CD4-positive, CD25-positive, alpha-beta regulatory T cell (primary cell): ENCODE results near the gene MAGI1. TPM values are rescaled to one million over a fixed set of nuclear protein-coding genes. Genes with fewer than 3 reads are reported as not detected.

Experiments
- ATAC-seq, 2 donors: fragments of 150-1000 bp; cut with Tn5 transposase; one replicate each; pipeline ENCODE4 v1.10.0; 2021; ENCODE audit warnings: low read depth in 2 of 2, moderate number of reproducible peaks in 2 of 2, moderate library complexity in 1 of 2
- DNase-seq, 3 donors: peaks; one replicate each; pipeline versions ENCODE4 v3.0.0 to v3.0.0-alpha.2; 2012 to 2022; ENCODE audit warnings: mixed read lengths in 1 of 3
- H3K27ac ChIP-seq: one replicate; pipeline ENCODE4 v1.7.0; 2013; ENCODE audit warnings: mild to moderate bottlenecking, low read length; ENCODE audit not compliant: insufficient read depth, poor library complexity, severe bottlenecking
- H3K27me3 ChIP-seq: one replicate; pipeline ENCODE4 v1.7.0; 2013; ENCODE audit warnings: low read length; ENCODE audit not compliant: control insufficient read depth, insufficient read depth
- H3K36me3 ChIP-seq: one replicate; pipeline ENCODE4 v1.7.0; 2013; ENCODE audit warnings: mild to moderate bottlenecking, low read length, moderate library complexity; ENCODE audit not compliant: control insufficient read depth, insufficient read depth
- H3K4me1 ChIP-seq: 2 replicates; pipeline ENCODE4 v1.7.0; 2013; ENCODE audit warnings: mild to moderate bottlenecking, low read length; ENCODE audit not compliant: insufficient read depth, control insufficient read depth, poor library complexity, severe bottlenecking
- H3K4me3 ChIP-seq: one replicate; pipeline ENCODE4 v1.7.0; 2013; ENCODE audit warnings: low read depth, mild to moderate bottlenecking, low read length, moderate library complexity
- H3K9me3 ChIP-seq, 2 experiments: 1 replicate in 1 of 2; 2 replicates in 1 of 2; pipeline ENCODE4 v1.7.0; 2013; ENCODE audit warnings: low read length in 2 of 2, mild to moderate bottlenecking in 1 of 2, moderate library complexity in 1 of 2; ENCODE audit not compliant: control insufficient read depth in 2 of 2
- H3K27ac Mint-ChIP-seq, 3 donors: one replicate each; pipeline ENCODE4 v1.8.0; 2020 to 2022; ENCODE audit warnings: mild to moderate bottlenecking in 3 of 3, mixed read lengths in 3 of 3, moderate library complexity in 2 of 3
- H3K27me3 Mint-ChIP-seq: one replicate; pipeline ENCODE4 v1.8.0; 2022; ENCODE audit warnings: mild to moderate bottlenecking, mixed read lengths
- H3K36me3 Mint-ChIP-seq: one replicate; pipeline ENCODE4 v1.8.0; 2020; ENCODE audit warnings: mixed read lengths
- H3K4me1 Mint-ChIP-seq, 4 donors: one replicate each; pipeline ENCODE4 v1.8.0; 2020 to 2022; ENCODE audit warnings: mixed read lengths in 4 of 4, mild to moderate bottlenecking in 1 of 4
- H3K4me3 Mint-ChIP-seq, 4 donors: one replicate each; pipeline ENCODE4 v1.8.0; 2020 to 2022; ENCODE audit warnings: mild to moderate bottlenecking in 4 of 4, mixed read lengths in 4 of 4, moderate library complexity in 3 of 4
- H3K9me3 Mint-ChIP-seq, 7 donors: one replicate each; pipeline ENCODE4 v1.8.0; 2020 to 2022; ENCODE audit warnings: mixed read lengths in 7 of 7, mild to moderate bottlenecking in 3 of 7, moderate library complexity in 2 of 7
- polyA plus RNA-seq, 4 donors: library from polyadenylated mRNA; unstranded; fragments of 300-500 nt; fragmentation: Illumina TruSeq; gene quantifications; one replicate each; pipeline ENCODE4 v1.2.3, GENCODE V29; 2021
- total RNA-seq: library from RNA; stranded (reverse); gene quantifications from one replicate; pipeline ENCODE4 v1.2.3, GENCODE V29; 2022

Gene MAGI1
- total and polyA plus RNA-seq, 5 donors from 2014 or later, result 0.10 to 0.44 (median 0.19) TPM; not detected in 1

DNA sequence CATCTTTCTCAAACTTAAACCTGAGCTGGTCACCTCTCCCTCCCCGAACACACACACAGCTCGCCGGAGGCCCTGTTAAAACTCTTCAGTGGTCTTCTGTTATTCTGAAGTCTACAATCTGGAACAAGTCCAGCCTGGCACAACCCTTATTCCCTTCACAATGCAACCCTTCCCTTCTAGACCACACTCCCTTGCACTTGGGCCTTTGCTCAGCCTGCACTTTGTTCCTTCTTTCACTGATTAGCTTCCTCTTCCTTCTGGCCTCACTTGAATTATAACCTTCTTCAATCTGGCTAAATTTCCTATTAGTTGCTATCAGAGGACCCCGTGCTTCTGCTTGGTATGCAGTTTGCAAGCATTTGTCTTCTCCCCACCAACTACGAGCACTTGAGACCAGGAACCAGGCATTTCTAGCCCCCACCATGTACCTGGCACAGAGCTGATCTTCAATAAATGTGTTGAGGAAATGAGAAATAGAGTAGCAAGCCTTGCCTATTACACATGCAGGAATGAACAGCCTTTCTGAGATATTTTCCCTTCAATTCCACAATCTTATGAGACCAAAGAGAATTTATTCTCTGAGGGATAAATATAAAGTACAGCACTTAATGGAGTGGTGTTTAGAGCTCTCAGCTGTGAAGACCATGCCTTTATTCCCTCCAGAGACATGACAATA, 687.8 kb downstream of the MAGI1 start:
- H3K27me3 ChIP-seq, result no peaks in the 10 kb centered on the region
- H3K4me1 Mint-ChIP-seq, result no peaks in the 10 kb centered on the region
- H3K9me3 Mint-ChIP-seq, result peaks cover 0 to 5% (median 0%) of the 10 kb centered on the region in 7 donors
- no peaks in the 10 kb centered on the region for H3K36me3 Mint-ChIP-seq
- no peak for ATAC-seq
- no peaks in the 10 kb centered on the region for H3K4me1 ChIP-seq
- peak overlapping the region in 1 of 3 donors; percentile 40 for H3K27ac Mint-ChIP-seq
- H3K9me3 ChIP-seq, result no peaks in the 10 kb centered on the region
- no peaks in the 10 kb centered on the region for H3K36me3 ChIP-seq
- no peak overlapping the region for H3K4me3 Mint-ChIP-seq
- no peaks in the 10 kb centered on the region for H3K27me3 Mint-ChIP-seq
- no peak overlapping the region for H3K27ac ChIP-seq
- no peak for DNase-seq
- H3K4me3 ChIP-seq, result no peak overlapping the region

DNA sequence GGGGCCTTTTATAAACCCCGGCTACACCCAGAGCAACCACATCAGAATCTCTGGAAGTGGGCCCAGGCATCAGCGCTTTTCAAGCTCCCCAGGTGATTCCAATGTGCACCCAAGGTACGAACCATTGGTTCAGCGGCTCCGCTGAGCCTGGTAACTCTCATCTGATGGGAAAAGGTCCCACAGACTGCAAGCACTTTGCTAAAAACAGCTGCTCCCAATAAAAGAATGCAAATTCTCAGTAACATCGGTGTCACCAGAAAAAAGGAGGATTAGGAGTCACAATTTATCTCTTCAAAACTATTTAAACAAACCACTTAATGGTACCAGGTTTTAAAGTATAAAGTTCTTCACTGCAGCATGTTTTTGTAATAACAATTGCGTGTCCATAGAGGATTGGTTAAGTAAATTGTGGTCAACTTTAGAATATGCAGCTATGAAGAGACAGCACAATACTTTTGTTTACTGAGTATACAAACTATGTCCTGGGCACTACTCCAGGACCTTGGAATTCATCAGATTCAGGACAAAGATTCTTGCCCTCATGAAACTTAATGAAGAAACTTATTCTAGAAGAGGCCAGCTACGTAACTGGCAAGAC, 690.2 kb downstream of the MAGI1 start:
- no peaks in the 10 kb centered on the region for H3K27me3 ChIP-seq
- no peak overlapping the region for H3K4me3 Mint-ChIP-seq
- no peaks in the 10 kb centered on the region for H3K9me3 ChIP-seq
- H3K4me3 ChIP-seq, result no peak overlapping the region
- H3K36me3 Mint-ChIP-seq, result no peaks in the 10 kb centered on the region
- peaks cover 0 to 2% (median 1%) of the 10 kb centered on the region in 7 donors for H3K9me3 Mint-ChIP-seq
- H3K4me1 ChIP-seq, result no peaks in the 10 kb centered on the region
- no peak overlapping the region for H3K27ac Mint-ChIP-seq
- no peaks in the 10 kb centered on the region for H3K4me1 Mint-ChIP-seq
- H3K27ac ChIP-seq, result no peak overlapping the region
- DNase-seq (no peak), ATAC-seq (no peak)
- H3K27me3 Mint-ChIP-seq, result no peaks in the 10 kb centered on the region
- H3K36me3 ChIP-seq, result no peaks in the 10 kb centered on the region

DNA sequence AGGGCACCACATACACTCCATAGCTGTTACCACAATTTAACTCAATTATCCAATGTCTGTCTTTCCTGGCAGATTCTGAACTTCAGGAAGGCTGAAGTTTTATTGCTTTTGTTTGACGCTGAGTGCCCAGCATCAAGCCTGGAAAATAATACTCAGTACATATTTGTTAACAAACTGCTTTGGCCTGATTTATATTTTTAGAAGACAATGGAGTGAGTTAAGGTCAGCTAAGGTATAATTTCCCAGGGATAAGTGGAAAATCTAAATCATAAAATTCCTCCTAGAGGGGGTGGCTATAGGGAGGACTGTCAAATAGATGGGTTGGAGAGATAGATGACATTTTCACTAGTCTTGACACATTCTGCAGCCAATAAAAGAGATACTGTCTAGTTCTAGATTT, 691.6 kb downstream of the MAGI1 start:
- no peaks in the 10 kb centered on the region for H3K27me3 ChIP-seq
- H3K4me1 Mint-ChIP-seq, result no peaks in the 10 kb centered on the region
- no peaks in the 10 kb centered on the region for H3K9me3 ChIP-seq
- H3K9me3 Mint-ChIP-seq, result peaks cover 0 to 3% (median 1%) of the 10 kb centered on the region in 7 donors
- H3K36me3 ChIP-seq, result no peaks in the 10 kb centered on the region
- no peak overlapping the region for H3K27ac ChIP-seq
- H3K27me3 Mint-ChIP-seq, result no peaks in the 10 kb centered on the region
- DNase-seq (no peak), ATAC-seq (no peak)
- H3K4me3 Mint-ChIP-seq, result no peak overlapping the region
- H3K27ac Mint-ChIP-seq, result no peak overlapping the region
- H3K4me3 ChIP-seq, result no peak overlapping the region
- no peaks in the 10 kb centered on the region for H3K36me3 Mint-ChIP-seq
- H3K4me1 ChIP-seq, result no peaks in the 10 kb centered on the region

DNA sequence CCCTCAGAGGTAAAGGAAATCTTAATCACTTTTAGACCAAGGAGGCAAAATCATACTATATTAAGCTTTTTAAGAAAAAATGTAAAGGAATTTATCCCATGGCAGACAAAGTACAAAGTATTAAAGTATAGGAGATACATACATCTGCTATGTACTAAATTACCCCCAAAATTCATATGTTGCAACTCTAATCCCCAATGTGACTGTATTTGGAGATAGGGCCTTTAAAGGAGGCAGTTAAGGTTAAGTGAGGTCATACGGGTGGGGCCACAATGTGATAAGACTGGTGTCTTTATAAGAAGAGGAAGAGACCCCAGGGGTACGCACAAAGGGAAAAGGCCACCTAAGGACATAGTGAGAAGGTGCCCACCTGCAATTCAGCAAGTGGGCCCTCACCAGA, 693.9 kb downstream of the MAGI1 start:
- H3K27ac Mint-ChIP-seq, result no peak overlapping the region
- H3K36me3 Mint-ChIP-seq, result no peaks in the 10 kb centered on the region
- H3K4me3 Mint-ChIP-seq, result no peak overlapping the region

DNA sequence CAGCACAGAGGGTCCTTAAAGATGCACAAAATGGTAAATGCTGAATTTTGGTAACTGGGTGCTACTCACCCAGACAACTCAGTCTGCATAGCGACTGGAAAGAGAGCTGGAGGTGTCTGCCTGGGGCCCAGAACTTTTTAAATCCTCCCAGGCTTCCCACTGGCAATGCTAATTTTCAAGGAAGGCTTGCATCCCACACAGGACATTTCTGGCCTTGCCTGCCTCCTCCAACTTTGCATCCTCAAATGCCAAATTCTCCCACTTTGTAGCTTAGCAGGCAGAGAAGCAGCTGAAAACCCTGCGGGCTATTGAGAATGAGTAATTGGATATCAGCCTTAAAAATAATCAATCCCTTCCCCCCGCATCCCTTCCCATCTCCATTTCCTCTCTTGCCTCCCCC, 694.3 kb downstream of the MAGI1 start:
- no peaks in the 10 kb centered on the region for H3K36me3 Mint-ChIP-seq

More for the DNA sequence above, 693.9 kb downstream of the MAGI1 start:
- no peak for ATAC-seq
- Mint-ChIP-seq H3K27me3 (no peaks in the 10 kb centered on the region), H3K9me3 (peaks cover 0 to 9% (median 4%) of the 10 kb centered on the region in 7 donors), H3K4me1 (no peaks in the 10 kb centered on the region)
- H3K36me3 ChIP-seq, result no peaks in the 10 kb centered on the region
- no peaks in the 10 kb centered on the region for H3K27me3 ChIP-seq
- no peaks in the 10 kb centered on the region for H3K9me3 ChIP-seq
- no peak overlapping the region for H3K27ac ChIP-seq
- H3K4me1 ChIP-seq, result no peaks in the 10 kb centered on the region
- no peak overlapping the region for H3K4me3 ChIP-seq
- no peak for DNase-seq

DNA sequence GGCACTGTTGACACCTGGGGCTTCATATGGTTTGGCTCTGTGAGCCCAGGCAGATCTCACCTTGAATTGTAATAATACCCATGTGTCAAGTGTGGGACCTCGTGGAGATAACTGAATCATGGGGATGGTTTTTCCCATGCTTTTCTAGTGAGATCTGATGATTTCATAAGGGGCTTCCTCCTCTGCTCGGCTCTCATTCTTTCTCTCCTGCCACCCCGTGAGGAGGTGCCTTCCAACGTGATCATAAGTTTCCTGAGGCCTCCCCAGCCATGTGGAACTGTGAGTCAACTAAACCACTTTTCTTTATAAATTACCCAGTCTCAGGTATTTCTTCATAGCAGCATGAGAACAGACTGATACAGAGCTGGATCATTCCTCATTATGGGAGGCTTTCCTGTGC, 695.0 kb downstream of the MAGI1 start:
- Histone ChIP-seq H3K4me3 (no peak overlapping the region), H3K4me1 (no peaks in the 10 kb centered on the region), H3K36me3 (no peaks in the 10 kb centered on the region), H3K27ac (no peak overlapping the region), H3K27me3 (no peaks in the 10 kb centered on the region), H3K9me3 (no peaks in the 10 kb centered on the region)
- no peak for ATAC-seq
- no peak for DNase-seq
- H3K9me3 Mint-ChIP-seq, result peaks cover 0 to 9% (median 4%) of the 10 kb centered on the region in 7 donors
- H3K4me3 Mint-ChIP-seq, result no peak overlapping the region
- H3K36me3 Mint-ChIP-seq, result no peaks in the 10 kb centered on the region
- H3K27ac Mint-ChIP-seq, result no peak overlapping the region
- no peaks in the 10 kb centered on the region for H3K27me3 Mint-ChIP-seq
- H3K4me1 Mint-ChIP-seq, result no peaks in the 10 kb centered on the region

More for the DNA sequence above, 694.3 kb downstream of the MAGI1 start:
- Histone ChIP-seq H3K27me3 (no peaks in the 10 kb centered on the region), H3K4me3 (no peak overlapping the region), H3K4me1 (no peaks in the 10 kb centered on the region), H3K9me3 (no peaks in the 10 kb centered on the region), H3K27ac (no peak overlapping the region), H3K36me3 (no peaks in the 10 kb centered on the region)
- no peak for ATAC-seq
- peaks cover 0 to 9% (median 4%) of the 10 kb centered on the region in 7 donors for H3K9me3 Mint-ChIP-seq
- H3K27ac Mint-ChIP-seq, result no peak overlapping the region
- no peaks in the 10 kb centered on the region for H3K27me3 Mint-ChIP-seq
- no peak for DNase-seq
- H3K4me3 Mint-ChIP-seq, result no peak overlapping the region
- no peaks in the 10 kb centered on the region for H3K4me1 Mint-ChIP-seq

DNA sequence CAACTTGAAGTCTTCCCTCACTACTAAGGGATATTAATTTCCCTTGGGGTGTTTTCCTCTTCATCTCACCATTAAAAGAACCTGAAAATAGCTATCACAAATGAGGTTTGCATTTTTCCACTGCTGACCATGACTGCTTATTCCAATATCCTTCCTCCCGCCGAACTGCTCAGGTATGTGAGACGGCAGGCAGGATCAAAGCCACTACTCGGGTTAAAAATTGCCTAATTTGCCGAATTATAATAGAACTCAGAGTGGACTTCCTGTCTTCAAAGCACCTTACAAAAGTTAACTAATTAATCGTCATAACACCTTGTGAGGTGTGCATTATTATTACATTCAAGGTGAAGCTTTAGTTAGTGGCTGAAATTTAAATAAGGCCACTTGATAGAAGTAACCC, 695.7 kb downstream of the MAGI1 start:
- Histone ChIP-seq H3K4me1 (no peaks in the 10 kb centered on the region), H3K36me3 (no peaks in the 10 kb centered on the region), H3K9me3 (no peaks in the 10 kb centered on the region), H3K27ac (no peak overlapping the region), H3K4me3 (no peak overlapping the region), H3K27me3 (no peaks in the 10 kb centered on the region)
- Mint-ChIP-seq H3K36me3 (no peaks in the 10 kb centered on the region), H3K9me3 (peaks cover 0 to 10% (median 4%) of the 10 kb centered on the region in 7 donors), H3K4me1 (no peaks in the 10 kb centered on the region), H3K27ac (no peak overlapping the region), H3K4me3 (no peak overlapping the region), H3K27me3 (no peaks in the 10 kb centered on the region)
- DNase-seq, result no peak
- ATAC-seq, result no peak
